PC-3 (cell line): ENCODE data around the gene LHX2. TPM values are rescaled to one million over a fixed set of nuclear protein-coding genes. Genes with fewer than 3 reads are reported as not detected.

Experiments
- ATAC-seq: fragments of 200-7000 bp; cut with Tn5 transposase; 2 replicates; pipeline ENCODE4 v1.9.1; 2020; ENCODE audit warnings: mild to moderate bottlenecking, moderate library complexity
- BruUV-seq: library from RNA; stranded (reverse); fragments of 400-500 nt; replicated peaks from 2 replicates; lab custom pipeline; 2021; lab: Mats Ljungman, UMichigan
- CTCF ChIA-PET: fragments of 300-600 bp; sonication (Branson Sonifier 250); formaldehyde crosslinking; loops from one replicate; lab custom pipeline; 2022; ENCODE audit warnings: antibody characterized with exemption; lab: Charles Lee
- POLR2A ChIA-PET: fragments of 300-600 bp; sonication (Branson Sonifier 250); formaldehyde crosslinking; loops from one replicate; lab custom pipeline; 2022; ENCODE audit warnings: antibody characterized with exemption; ENCODE audit not compliant: unreplicated experiment; lab: Charles Lee
- DNase-seq: peaks from one replicate; pipeline ENCODE4 v3.0.0-alpha.2; 2015
- H2AFZ ChIP-seq: fragments of 300-600 bp; sonication (generic); 2 replicates; pipeline ENCODE4 v1.6.0; 2016; ENCODE audit warnings: antibody characterized with exemption, low read length
- H3F3A ChIP-seq: fragments of 300-600 bp; sonication (generic); one replicate; pipeline ENCODE4 v1.6.0; 2017; ENCODE audit warnings: antibody characterized with exemption, low read length, control low read depth, mild to moderate bottlenecking; ENCODE audit not compliant: unreplicated experiment
- H3K27ac ChIP-seq: fragments of 300-600 bp; sonication (generic); 2 replicates; pipeline ENCODE4 v1.5.1; 2016; ENCODE audit warnings: mild to moderate bottlenecking, low read length
- H3K27me3 ChIP-seq: fragments of 300-600 bp; sonication (generic); 2 replicates; pipeline ENCODE4 v1.6.1; 2016; ENCODE audit warnings: low read length, mixed read lengths
- H3K36me3 ChIP-seq: fragments of 300-600 bp; sonication (generic); 2 replicates; pipeline ENCODE4 v1.6.1; 2016; ENCODE audit warnings: low read depth, mixed run types, low read length, mixed read lengths
- H3K4me1 ChIP-seq: fragments of 300-600 bp; sonication (generic); 2 replicates; pipeline ENCODE4 v1.5.1; 2016; ENCODE audit warnings: low read length; ENCODE audit not compliant: insufficient read depth
- H3K4me2 ChIP-seq: fragments of 300-600 bp; sonication (generic); 2 replicates; pipeline ENCODE4 v1.6.0; 2016; ENCODE audit warnings: low read length
- H3K4me3 ChIP-seq: fragments of 300-600 bp; sonication (generic); 2 replicates; pipeline ENCODE4 v1.5.1; 2016; ENCODE audit warnings: mild to moderate bottlenecking, low read length, mixed read lengths
- H3K79me2 ChIP-seq: fragments of 300-600 bp; sonication (generic); 2 replicates; pipeline ENCODE4 v1.6.1; 2017; ENCODE audit warnings: low read length, mixed read lengths
- H3K9ac ChIP-seq: fragments of 300-600 bp; sonication (generic); 2 replicates; pipeline ENCODE4 v1.6.0; 2016; ENCODE audit warnings: mild to moderate bottlenecking, low read length
- H3K9me2 ChIP-seq: fragments of 300-600 bp; sonication (generic); replicated peaks from 2 replicates; pipeline ENCODE4 v1.6.1; 2016; ENCODE audit warnings: mixed run types, low read length, mixed read lengths
- H3K9me3 ChIP-seq: fragments of 300-600 bp; sonication (generic); 2 replicates; pipeline ENCODE4 v1.6.1; 2016; ENCODE audit warnings: low read length, mixed read lengths
- H4K20me1 ChIP-seq: fragments of 300-600 bp; sonication (generic); 2 replicates; pipeline ENCODE4 v1.6.1; 2016; ENCODE audit warnings: low read length, mixed read lengths
- CTCF ChIP-seq: fragments of 300-600 bp; sonication (generic); conservative IDR thresholded peaks from 2 replicates; pipeline ENCODE4 v1.5.1; 2017; ENCODE audit warnings: antibody characterized with exemption, low read depth, mild to moderate bottlenecking, low read length
- EZH2 ChIP-seq: fragments of 300-600 bp; sonication (generic); IDR thresholded peaks from one replicate; pipeline ENCODE4 v1.6.1; 2017; ENCODE audit warnings: antibody characterized with exemption, mild to moderate bottlenecking, low read length; ENCODE audit not compliant: unreplicated experiment
- EZH2phosphoT487 ChIP-seq: fragments of 300-600 bp; sonication (generic); IDR thresholded peaks from 2 replicates; pipeline ENCODE4 v1.6.1; 2018; ENCODE audit warnings: mild to moderate bottlenecking, antibody characterized with exemption, low read length, borderline replicate concordance
- intact Hi-C: fragments of 100-400 bp; cut with micrococcal nuclease; formaldehyde crosslinking; loops from 2 replicates; pipeline ENCODE4 v1.9.0; 2023
- total RNA-seq: library from RNA; depleted of rRNA; stranded (reverse); fragments of >200 nt; gene quantifications from 2 replicates; pipeline ENCODE4 v1.2.3, GENCODE V29; 2014

Gene LHX2
- total RNA-seq, 1 experiment from 2014 or later = 1.1 TPM

- Histone ChIP-seq H3K9me2 (no peaks in the 10 kb centered on the region), H3K9me3 (no peaks in the 10 kb centered on the region), H2AFZ (no peak overlapping the region), H3K79me2 (no peaks in the 10 kb centered on the region), H3K4me3 (no peak overlapping the region), H3F3A (no peaks in the 10 kb centered on the region), H3K9ac (no peak overlapping the region), H3K36me3 (no peaks in the 10 kb centered on the region), H3K27me3 (no peaks in the 10 kb centered on the region), H3K4me2 (no peak overlapping the region), H4K20me1 (no peaks in the 10 kb centered on the region), H3K4me1 (no peaks in the 10 kb centered on the region), H3K27ac (no peak overlapping the region)
- ChIA-PET CTCF (no interaction called here), POLR2A (no interaction called here)
- intact Hi-C loops = no loop called here
- DNase-seq = peak; percentile 14
- BruUV-seq = no TSS peak
- ATAC-seq = no peak
- TF ChIP-seq EZH2 (no peak), CTCF (no peak), EZH2phosphoT487 (no peak)
These were observed 55.4 kb downstream of the LHX2 start for GRCh38 chr9:124066783-124067577.

- ChIA-PET POLR2A (no interaction called here), CTCF (no interaction called here)
- Histone ChIP-seq H4K20me1 (no peaks in the 10 kb centered on the region), H3K27me3 (no peaks in the 10 kb centered on the region), H3K9me3 (no peaks in the 10 kb centered on the region), H3K27ac (no peak overlapping the region), H3F3A (no peaks in the 10 kb centered on the region), H3K9ac (no peak overlapping the region), H3K4me3 (no peak overlapping the region), H2AFZ (no peak overlapping the region), H3K79me2 (no peaks in the 10 kb centered on the region), H3K36me3 (no peaks in the 10 kb centered on the region), H3K4me1 (no peaks in the 10 kb centered on the region), H3K4me2 (no peak overlapping the region), H3K9me2 (no peaks in the 10 kb centered on the region)
- BruUV-seq = no TSS peak
- TF ChIP-seq EZH2phosphoT487 = no peak
- no peak for TF ChIP-seq CTCF
- no peak for TF ChIP-seq EZH2
- DNase-seq = no peak
- ATAC-seq = no peak
- intact Hi-C loops = no loop called here
These were observed 56.7 kb downstream of the LHX2 start for GRCh38 chr9:124068251-124068650.

GRCh38 chr9:124074746-124075145, 63.2 kb downstream of the LHX2 start:
- intact Hi-C loops = no loop called here
- ChIA-PET CTCF (no interaction called here), POLR2A (no interaction called here)
- H3K4me2 ChIP-seq = no peak overlapping the region
- no peak overlapping the region for H2AFZ ChIP-seq
- H3K36me3 ChIP-seq = no peaks in the 10 kb centered on the region
- no peaks in the 10 kb centered on the region for H3K27me3 ChIP-seq
- H4K20me1 ChIP-seq = no peaks in the 10 kb centered on the region
- no peaks in the 10 kb centered on the region for H3F3A ChIP-seq
- TF ChIP-seq EZH2phosphoT487 = no peak
- no peak for TF ChIP-seq CTCF
- no peak for TF ChIP-seq EZH2
- ATAC-seq (no peak), DNase-seq (no peak)
- BruUV-seq = no TSS peak
- H3K79me2 ChIP-seq = no peaks in the 10 kb centered on the region
- H3K4me3 ChIP-seq = no peak overlapping the region
- no peaks in the 10 kb centered on the region for H3K9me3 ChIP-seq
- no peak overlapping the region for H3K9ac ChIP-seq
- no peaks in the 10 kb centered on the region for H3K9me2 ChIP-seq
- H3K4me1 ChIP-seq = peaks cover 25% of the 10 kb centered on the region
- H3K27ac ChIP-seq = no peak overlapping the region
